Uterus (tissue), 4 donors: ENCODE measurements around the gene CALCR. TPM values are rescaled to one million over a fixed set of nuclear protein-coding genes. Genes with fewer than 3 reads are reported as not detected.

ENCODE experiments used
- DNase-seq, 2 donors: peaks; one replicate each; pipeline ENCODE4 v3.0.0-alpha.2; 2019 to 2020
- H3K27ac ChIP-seq, 2 donors: fragments of 200-600 bp; sonication (generic); 1 replicate in 1 of 2; 2 replicates in 1 of 2; pipeline ENCODE4 v1.5.1; 2016 to 2018
- H3K27me3 ChIP-seq, 2 donors: fragments of 200-600 bp; sonication (generic); one replicate each; pipeline ENCODE4 v1.5.1; 2018 to 2019; ENCODE audit warnings: control low read depth in 1 of 2
- H3K36me3 ChIP-seq, 2 donors: fragments of 200-600 bp; sonication (generic); one replicate each; pipeline ENCODE4 v1.5.1; 2019; ENCODE audit warnings: control low read depth in 1 of 2
- H3K4me1 ChIP-seq, 2 donors: fragments of 200-600 bp; sonication (generic); one replicate each; pipeline ENCODE4 v1.5.1; 2018 to 2019; ENCODE audit warnings: control low read depth in 1 of 2
- H3K4me3 ChIP-seq, 2 donors: fragments of 200-600 bp; sonication (generic); 1 replicate in 1 of 2; 2 replicates in 1 of 2; pipeline ENCODE4 v1.5.1; 2018 to 2019; ENCODE audit warnings: mild to moderate bottlenecking in 1 of 2
- H3K9me3 ChIP-seq, 2 donors: fragments of 200-600 bp; sonication (generic); one replicate each; pipeline ENCODE4 v1.5.1; 2019; ENCODE audit warnings: control low read depth in 1 of 2
- POLR2A ChIP-seq, 2 donors: fragments of 450-650 bp; IDR thresholded peaks; one replicate each; pipeline ENCODE4 v1.6.1; 2016; ENCODE audit warnings: antibody characterized with exemption in 2 of 2, mild to moderate bottlenecking in 1 of 2, moderate library complexity in 1 of 2
- intact Hi-C: fragments of 100-400 bp; cut with DNase I; formaldehyde crosslinking; loops from one replicate; pipeline ENCODE4 v1.15.1; 2023; ENCODE audit warnings: low total_unique reads
- total RNA-seq, 4 donors: library from RNA; depleted of rRNA in 3 of 4; stranded (reverse); fragments of >200 nt in 3 of 4; gene quantifications; one replicate each; pipeline versions ENCODE4 v1.1.0 to v1.2.4, GENCODE V29; 2014 to 2023
- TF ChIP-seq, protein P1 (sequence below), 4 experiments: fragments of 200-600 bp in 2 of 4; fragments of 450-650 bp in 2 of 4; sonication (generic) in 2 of 4; IDR thresholded peaks; one replicate each; pipeline ENCODE4 v1.5.1; 2016 to 2019; ENCODE audit warnings: antibody characterized with exemption in 4 of 4, mild to moderate bottlenecking in 2 of 4, moderate library complexity in 1 of 4
- donor health status: DM: yes; HTN: yes; CAD: no.

Gene CALCR
- total RNA-seq, 4 donors from 2014 or later = 0.15 to 0.26 TPM; not detected in 2

DNA sequence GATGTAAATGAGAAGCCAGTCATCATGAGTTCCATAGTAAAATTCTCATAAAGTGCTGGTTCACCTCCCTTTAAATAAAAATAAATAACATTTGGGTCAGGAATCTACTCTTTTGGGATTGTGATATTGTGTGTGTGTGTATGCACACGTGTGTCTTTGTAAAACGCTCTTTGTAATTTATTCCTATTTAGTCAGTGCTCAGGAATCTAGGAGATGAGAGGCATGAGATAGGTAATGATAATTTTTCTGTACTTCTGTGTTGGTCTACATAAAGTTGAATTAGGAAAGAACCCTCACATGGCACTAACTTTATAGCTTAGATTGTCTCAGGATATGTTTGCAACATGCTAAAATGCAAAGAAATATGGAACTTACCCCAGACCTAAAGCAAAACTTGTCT, 4.9 kb upstream of the CALCR start:
- H3K9me3 ChIP-seq = no peaks in the 10 kb centered on the region
- no peak overlapping the region for H3K4me3 ChIP-seq
- H3K36me3 ChIP-seq = no peaks in the 10 kb centered on the region
- no peaks in the 10 kb centered on the region for H3K4me1 ChIP-seq
- TF ChIP-seq POLR2A (IDR thresholded peaks at IDR 0.05) = no peak
- TF ChIP-seq, protein P1, sequence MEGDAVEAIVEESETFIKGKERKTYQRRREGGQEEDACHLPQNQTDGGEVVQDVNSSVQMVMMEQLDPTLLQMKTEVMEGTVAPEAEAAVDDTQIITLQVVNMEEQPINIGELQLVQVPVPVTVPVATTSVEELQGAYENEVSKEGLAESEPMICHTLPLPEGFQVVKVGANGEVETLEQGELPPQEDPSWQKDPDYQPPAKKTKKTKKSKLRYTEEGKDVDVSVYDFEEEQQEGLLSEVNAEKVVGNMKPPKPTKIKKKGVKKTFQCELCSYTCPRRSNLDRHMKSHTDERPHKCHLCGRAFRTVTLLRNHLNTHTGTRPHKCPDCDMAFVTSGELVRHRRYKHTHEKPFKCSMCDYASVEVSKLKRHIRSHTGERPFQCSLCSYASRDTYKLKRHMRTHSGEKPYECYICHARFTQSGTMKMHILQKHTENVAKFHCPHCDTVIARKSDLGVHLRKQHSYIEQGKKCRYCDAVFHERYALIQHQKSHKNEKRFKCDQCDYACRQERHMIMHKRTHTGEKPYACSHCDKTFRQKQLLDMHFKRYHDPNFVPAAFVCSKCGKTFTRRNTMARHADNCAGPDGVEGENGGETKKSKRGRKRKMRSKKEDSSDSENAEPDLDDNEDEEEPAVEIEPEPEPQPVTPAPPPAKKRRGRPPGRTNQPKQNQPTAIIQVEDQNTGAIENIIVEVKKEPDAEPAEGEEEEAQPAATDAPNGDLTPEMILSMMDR (IDR thresholded peaks at IDR 0.05) = no peak
- no peaks in the 10 kb centered on the region for H3K27me3 ChIP-seq
- intact Hi-C loops = no loop called here
- DNase-seq = no peak
- H3K27ac ChIP-seq = no peak overlapping the region

DNA sequence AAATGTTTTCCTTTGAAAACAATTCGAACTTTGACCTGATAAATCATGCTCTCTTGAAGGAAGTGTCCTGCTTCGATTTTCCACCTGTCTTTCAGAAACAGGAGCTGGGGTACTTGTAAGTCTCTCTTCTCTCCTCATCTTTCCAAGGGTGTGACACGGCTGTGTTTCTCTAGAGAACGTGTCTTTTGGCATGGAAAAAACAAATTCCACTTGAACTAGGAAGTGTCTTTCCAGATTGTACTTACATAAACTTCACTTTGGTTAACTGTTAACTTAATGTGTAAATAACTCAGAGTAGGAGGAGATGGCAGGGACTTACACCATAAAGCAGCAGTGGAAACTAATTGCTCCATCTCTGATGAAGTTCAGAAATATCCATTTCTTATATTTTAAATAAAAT, 4.2 kb upstream of the CALCR start:
- no peaks in the 10 kb centered on the region for H3K9me3 ChIP-seq
- H3K4me3 ChIP-seq = no peak overlapping the region
- no peaks in the 10 kb centered on the region for H3K4me1 ChIP-seq
- no peak overlapping the region for H3K27ac ChIP-seq
- H3K36me3 ChIP-seq = no peaks in the 10 kb centered on the region
- no peak for DNase-seq
- no peaks in the 10 kb centered on the region for H3K27me3 ChIP-seq
- TF ChIP-seq, protein P1 (IDR thresholded peaks at IDR 0.05) = no peak
- no peak for TF ChIP-seq POLR2A (IDR thresholded peaks at IDR 0.05)
- intact Hi-C loops = no loop called here

DNA sequence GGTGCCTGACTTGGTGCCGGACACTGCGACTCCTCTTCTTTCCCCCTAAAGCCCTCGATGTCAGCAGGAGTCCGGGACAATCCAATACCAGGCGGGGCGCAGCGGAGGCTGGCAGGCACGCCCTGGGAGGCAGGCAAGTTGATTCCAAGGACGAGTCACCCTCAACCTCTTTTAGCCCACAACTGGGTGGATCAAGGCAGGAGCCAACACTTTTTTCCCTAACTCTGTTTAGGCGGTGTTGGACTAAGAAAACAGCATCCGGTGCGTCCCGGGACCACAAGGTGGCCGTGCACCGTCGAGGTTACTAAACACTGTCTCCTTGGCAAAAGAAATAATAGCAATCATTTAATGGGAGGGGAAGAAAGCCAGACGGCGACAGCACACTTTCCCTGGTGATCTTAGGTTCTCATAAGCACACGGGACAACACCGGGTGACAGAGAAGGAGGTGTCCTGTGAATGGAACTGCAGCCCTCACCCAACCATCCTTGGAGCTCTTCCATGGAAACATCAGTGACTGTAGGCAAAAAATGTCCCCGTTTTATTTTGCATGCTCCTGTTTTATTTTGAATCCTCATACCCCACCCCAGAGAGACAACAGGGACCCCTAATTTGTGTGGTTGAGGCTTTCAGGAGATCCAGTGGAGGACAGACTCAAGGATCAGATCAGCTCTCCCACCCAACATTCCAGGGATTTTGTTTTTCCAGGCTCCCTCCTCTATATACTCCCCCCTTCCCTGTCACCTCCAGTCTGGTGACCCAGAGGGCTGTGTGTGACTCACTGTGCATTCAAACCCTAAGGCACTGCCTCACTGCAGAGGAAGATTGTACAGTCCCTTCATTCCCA, 1.3 kb upstream of the CALCR start:
- H3K27ac ChIP-seq = no peak overlapping the region
- no peaks in the 10 kb centered on the region for H3K9me3 ChIP-seq
- H3K36me3 ChIP-seq = no peaks in the 10 kb centered on the region
- H3K4me3 ChIP-seq = no peak overlapping the region
- H3K4me1 ChIP-seq = no peaks in the 10 kb centered on the region
- peaks cover 0 to 4% of the 10 kb centered on the region in 2 donors for H3K27me3 ChIP-seq
- TF ChIP-seq, protein P1 (IDR thresholded peaks at IDR 0.05) = no peak
- TF ChIP-seq POLR2A (IDR thresholded peaks at IDR 0.05) = no peak
- intact Hi-C loops = no loop called here
- no peak for DNase-seq

DNA sequence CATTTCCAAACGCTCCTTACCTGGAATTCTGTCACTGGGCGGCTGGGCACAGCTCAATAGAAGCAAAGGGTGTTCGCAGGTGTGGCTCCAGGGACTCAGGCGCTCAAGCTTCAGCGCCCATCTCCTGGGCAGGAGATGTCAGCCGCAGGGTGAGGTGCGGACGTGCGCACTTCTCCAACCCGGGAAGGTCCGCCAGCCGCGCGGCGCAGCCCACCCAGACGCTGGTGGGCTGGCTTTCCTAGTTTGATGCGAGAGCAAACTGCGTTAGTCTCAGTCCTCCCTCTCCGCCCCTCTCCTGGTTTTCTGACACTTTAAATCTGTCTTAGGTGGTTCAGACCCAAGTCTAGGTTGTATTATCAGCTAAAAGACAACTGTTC, 267 bp downstream of the CALCR start:
- intact Hi-C loops = no loop called here
- no peaks in the 10 kb centered on the region for H3K4me1 ChIP-seq
- no peaks in the 10 kb centered on the region for H3K9me3 ChIP-seq
- H3K4me3 ChIP-seq = no peak overlapping the region
- peaks cover 0 to 4% of the 10 kb centered on the region in 2 donors for H3K27me3 ChIP-seq
- no peak overlapping the region for H3K27ac ChIP-seq
- DNase-seq = no peak
- TF ChIP-seq, protein P1 (IDR thresholded peaks at IDR 0.05) = no peak
- no peak for TF ChIP-seq POLR2A (IDR thresholded peaks at IDR 0.05)
- H3K36me3 ChIP-seq = no peaks in the 10 kb centered on the region

DNA sequence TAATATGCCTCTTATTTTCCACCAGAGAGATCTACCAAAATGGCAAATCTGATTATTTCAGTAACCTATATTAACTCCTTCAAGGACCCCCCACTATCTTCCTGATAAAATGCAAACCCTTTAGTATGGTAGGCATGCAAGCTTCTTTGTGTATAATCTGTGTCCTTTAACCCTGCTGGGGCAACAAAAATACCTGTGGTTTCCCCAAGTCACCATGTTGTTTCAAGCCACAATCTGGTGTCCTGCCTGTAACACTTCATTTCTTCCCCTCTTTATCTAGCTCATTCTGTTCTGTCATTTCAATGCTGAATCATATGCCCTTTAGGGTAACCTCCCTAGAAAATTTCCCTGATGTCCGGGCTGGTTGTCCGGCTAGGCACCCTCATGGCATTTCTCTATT, 5.3 kb downstream of the CALCR start:
- TF ChIP-seq, protein P1 (IDR thresholded peaks at IDR 0.05) = no peak
- TF ChIP-seq POLR2A (IDR thresholded peaks at IDR 0.05) = no peak
- Histone ChIP-seq H3K9me3 (no peaks in the 10 kb centered on the region), H3K4me3 (no peak overlapping the region), H3K27ac (no peak overlapping the region), H3K36me3 (no peaks in the 10 kb centered on the region), H3K27me3 (peaks cover 0 to 4% of the 10 kb centered on the region in 2 donors), H3K4me1 (no peaks in the 10 kb centered on the region)
- intact Hi-C loops = no loop called here
- DNase-seq = no peak
